HG02759 (cell line): ENCODE data around the gene ZAP70.
"Not testable (repeated sequence)": the region's sequence is repeated elsewhere in the genome, so short reads cannot be mapped to it uniquely, and the experiment has no call there.

ENCODE experiments used
- ATAC-seq: cut with Tn5 transposase; IDR thresholded peaks from one replicate; pipeline ENCODE4 v1.9.1; 2021; ENCODE audit warnings: mild to moderate bottlenecking, moderate library complexity; ENCODE audit not compliant: unreplicated experiment

The ZAP70 gene

GRCh38 chr2:97713296-97714083, at the start of gene ZAP70:
Gene ZAP70 (plus strand): TSS chr2:97713576. CDS start chr2:97724037, 10,461 bp downstream.
- ATAC-seq = no peak

- ATAC-seq = no peak
These were observed 49.8 kb upstream of the ZAP70 start for GRCh38 chr2:97663626-97663961.

GRCh38 chr2:97663962-97664635, 49.3 kb upstream of the ZAP70 start, which contains the start of gene ACTR1B:
Gene ACTR1B (minus strand): TSS chr2:97664044. CDS start chr2:97663890, 154 bp downstream.
- peak; percentile 83 for ATAC-seq

- ATAC-seq = no peak
These were observed 48.8 kb upstream of the ZAP70 start for GRCh38 chr2:97664636-97664970.

GRCh38 chr2:97669448-97669847, 43.9 kb upstream of the ZAP70 start, which contains the start of gene C2orf92:
Gene C2orf92 (plus strand): TSS chr2:97669713. CDS start chr2:97669789, 76 bp downstream.
- ATAC-seq = no peak

GRCh38 chr2:97670471-97670870, 42.9 kb upstream of the ZAP70 start:
- no peak for ATAC-seq

GRCh38 chr2:97671526-97671925, 41.9 kb upstream of the ZAP70 start:
- no peak for ATAC-seq

- not testable (repeated sequence) for ATAC-seq
These were observed 40.7 kb upstream of the ZAP70 start for GRCh38 chr2:97672606-97673140.

- no peak for ATAC-seq
These were observed 40.0 kb upstream of the ZAP70 start for GRCh38 chr2:97673182-97673914.

GRCh38 chr2:97673915-97674283, 39.5 kb upstream of the ZAP70 start:
- no peak for ATAC-seq

- ATAC-seq = no peak
These were observed 37.8 kb upstream of the ZAP70 start for GRCh38 chr2:97675430-97676113.

GRCh38 chr2:97676620-97677019, 36.8 kb upstream of the ZAP70 start:
- ATAC-seq = no peak

GRCh38 chr2:97677480-97677879, 35.9 kb upstream of the ZAP70 start:
- ATAC-seq = no peak

GRCh38 chr2:97678298-97678697, 35.1 kb upstream of the ZAP70 start:
- ATAC-seq = no peak

GRCh38 chr2:97687235-97687634, 26.1 kb upstream of the ZAP70 start:
- ATAC-seq = not testable (repeated sequence)

GRCh38 chr2:97688062-97688827, 25.1 kb upstream of the ZAP70 start:
- no peak for ATAC-seq

GRCh38 chr2:97691166-97691565, 22.2 kb upstream of the ZAP70 start:
- ATAC-seq = no peak

- no peak for ATAC-seq
These were observed 19.9 kb upstream of the ZAP70 start for GRCh38 chr2:97693476-97693875.

GRCh38 chr2:97695744-97696143, 17.6 kb upstream of the ZAP70 start:
- no peak for ATAC-seq
